Fibroblast of pulmonary artery (primary cell): ENCODE measurements around the gene INAFM2.
A peak's percentile ranks its signal among the peaks of the same experiment; 100 is the strongest.

Experiments
- DNase-seq: peaks from one replicate; pipeline ENCODE4 v3.0.0-alpha.2; 2010; ENCODE audit warnings: low read depth
- H3K4me3 ChIP-seq: replicated peaks from 2 replicates; pipeline ENCODE4 v1.5.1; 2011; ENCODE audit warnings: low read depth, mild to moderate bottlenecking, control low read depth, low read length, moderate library complexity
- TF ChIP-seq, protein P1 (sequence below): IDR thresholded peaks from 2 replicates; pipeline ENCODE4 v1.5.1; 2011; ENCODE audit warnings: mild to moderate bottlenecking, control low read depth, low read length, inconsistent platforms; ENCODE audit errors: missing control alignments

Gene INAFM2

DNA sequence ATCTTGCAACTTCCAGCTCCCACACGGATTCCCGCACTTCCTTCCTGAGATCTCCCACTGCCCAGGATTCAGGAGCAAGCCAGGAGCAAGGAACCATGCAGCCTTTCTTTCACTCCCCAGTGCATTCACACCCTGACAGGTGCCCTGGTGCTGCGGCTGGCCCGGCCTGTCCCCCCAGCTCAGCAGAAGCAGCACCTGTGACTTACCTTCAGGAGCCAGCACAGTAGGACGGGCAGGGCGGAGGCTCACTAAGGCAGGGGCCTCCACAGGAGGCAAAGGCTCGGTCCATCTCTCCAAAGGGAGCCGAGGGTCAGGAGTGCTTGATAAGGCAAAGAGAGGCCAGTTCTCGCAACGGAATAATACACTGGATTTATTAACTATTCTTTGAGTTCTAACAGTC is 45.5 kb upstream of the INAFM2 start:
- no peak overlapping the region for H3K4me3 ChIP-seq
- no peak for DNase-seq
- TF ChIP-seq, protein P1, sequence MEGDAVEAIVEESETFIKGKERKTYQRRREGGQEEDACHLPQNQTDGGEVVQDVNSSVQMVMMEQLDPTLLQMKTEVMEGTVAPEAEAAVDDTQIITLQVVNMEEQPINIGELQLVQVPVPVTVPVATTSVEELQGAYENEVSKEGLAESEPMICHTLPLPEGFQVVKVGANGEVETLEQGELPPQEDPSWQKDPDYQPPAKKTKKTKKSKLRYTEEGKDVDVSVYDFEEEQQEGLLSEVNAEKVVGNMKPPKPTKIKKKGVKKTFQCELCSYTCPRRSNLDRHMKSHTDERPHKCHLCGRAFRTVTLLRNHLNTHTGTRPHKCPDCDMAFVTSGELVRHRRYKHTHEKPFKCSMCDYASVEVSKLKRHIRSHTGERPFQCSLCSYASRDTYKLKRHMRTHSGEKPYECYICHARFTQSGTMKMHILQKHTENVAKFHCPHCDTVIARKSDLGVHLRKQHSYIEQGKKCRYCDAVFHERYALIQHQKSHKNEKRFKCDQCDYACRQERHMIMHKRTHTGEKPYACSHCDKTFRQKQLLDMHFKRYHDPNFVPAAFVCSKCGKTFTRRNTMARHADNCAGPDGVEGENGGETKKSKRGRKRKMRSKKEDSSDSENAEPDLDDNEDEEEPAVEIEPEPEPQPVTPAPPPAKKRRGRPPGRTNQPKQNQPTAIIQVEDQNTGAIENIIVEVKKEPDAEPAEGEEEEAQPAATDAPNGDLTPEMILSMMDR, result no peak

DNA sequence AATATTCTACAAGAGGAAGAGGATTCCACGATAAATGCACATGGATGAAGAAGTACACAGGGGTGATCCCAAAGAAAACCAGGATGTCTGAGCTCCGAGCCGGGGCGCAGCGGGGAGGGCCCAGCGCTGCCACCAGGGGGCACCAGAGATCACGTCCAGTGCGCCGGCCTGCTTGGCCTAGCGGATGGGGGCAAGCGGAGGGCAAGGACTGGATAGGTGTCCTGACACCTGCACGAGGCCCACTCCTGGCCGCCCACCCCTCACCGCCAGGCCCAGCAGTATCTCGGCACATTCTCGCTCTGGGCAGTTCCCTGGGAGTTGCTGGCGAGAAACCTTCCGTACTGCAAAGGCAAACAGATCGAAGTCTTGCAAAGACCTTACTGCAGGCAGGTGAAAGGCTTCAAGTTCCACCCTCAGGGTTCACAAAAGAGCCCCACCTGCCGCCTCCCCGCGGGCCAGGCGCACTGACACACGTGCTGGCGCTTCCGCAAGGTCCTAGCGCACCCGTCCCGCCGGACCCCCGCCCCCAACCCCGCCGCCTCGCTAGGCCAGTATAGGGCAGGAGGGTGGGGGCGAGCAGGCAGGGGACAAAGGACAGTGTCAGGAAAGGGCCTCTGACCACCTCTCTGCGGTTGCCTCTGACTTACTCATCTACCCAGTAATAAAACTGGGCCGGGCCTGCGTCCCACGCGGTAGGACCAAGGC is 43.9 kb upstream of the INAFM2 start:
- TF ChIP-seq, protein P1, result peak; percentile 91
- DNase-seq, result peak; percentile 55
- no peak overlapping the region for H3K4me3 ChIP-seq

DNA sequence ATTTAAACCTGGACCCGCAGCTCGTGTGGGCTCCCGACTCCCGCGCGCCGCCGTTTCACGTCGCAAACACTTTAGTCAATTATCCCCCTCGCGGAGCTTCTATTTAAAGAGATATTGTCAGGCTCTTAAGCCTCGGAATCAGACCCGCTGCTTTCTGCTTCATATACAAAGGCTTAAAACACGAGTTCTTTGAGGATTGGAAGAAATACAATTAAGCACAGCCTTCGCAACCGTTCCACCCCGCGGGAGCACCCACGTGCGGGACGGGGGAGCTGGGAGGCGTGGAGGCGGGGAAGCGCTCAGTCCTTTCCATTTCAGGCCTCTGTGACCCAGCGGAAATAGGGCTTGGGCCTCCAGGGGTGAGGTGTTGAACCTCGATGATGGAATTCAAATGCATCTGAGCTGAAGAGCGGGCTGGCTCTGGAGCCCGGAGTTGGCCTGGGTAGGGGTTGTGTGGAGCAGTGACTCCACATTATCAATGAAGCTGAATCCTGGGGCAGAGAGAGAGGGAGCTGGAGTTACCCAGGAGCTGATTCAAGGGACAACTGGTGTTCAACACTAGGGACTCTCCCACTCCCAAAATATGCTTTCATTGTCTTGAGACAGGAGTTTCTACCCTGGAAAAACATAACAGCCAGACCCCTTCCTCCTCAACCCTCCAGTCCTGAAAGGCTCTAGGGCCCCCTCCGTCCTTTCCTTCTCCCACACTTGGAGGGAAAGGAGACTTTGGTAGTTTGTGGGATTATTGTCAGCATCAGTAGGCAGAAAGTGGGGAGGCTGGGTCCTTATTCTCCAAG is 43.0 kb upstream of the INAFM2 start:
- no peak for DNase-seq

DNA sequence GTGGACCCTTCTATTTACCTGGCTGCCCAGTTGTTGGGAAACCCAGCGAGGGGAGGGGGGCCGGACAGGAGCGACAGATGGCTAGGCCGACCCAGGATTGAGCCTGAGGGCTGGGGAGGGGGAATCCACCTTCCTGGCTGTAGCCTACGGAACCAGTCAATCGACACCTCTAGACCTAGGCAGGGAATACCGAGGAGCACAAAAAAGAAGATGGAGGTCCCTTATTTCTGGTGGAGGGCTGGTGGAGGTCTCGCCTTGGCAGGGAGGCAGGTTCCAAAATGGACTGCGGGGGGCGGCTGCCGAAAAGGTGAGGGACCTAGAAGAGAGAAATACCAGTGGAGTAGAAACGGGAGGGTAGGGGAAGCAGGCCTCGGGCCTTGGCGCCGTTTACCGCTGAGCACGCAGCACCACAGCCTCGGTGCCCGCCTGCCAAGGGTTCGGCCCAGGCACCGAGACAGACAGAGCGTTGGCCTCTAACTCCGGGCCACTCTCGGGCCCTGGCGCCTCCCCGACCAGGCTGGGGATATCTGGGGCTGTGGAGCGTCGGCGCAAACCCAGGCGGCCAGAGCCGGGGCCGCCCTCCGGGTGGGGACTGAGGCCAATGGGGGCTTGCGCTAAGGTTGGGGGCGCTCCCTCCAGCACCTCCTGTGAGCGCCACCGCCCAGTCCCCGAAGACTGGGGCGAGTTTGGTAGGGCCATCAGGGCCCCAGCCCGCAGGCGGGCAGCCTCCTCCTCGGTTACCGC is 42.3 kb upstream of the INAFM2 start:
- TF ChIP-seq, protein P1, result no peak
- H3K4me3 ChIP-seq, result no peak overlapping the region
- DNase-seq, result no peak

More for the DNA sequence above, 43.0 kb upstream of the INAFM2 start:
- no peak overlapping the region for H3K4me3 ChIP-seq
- TF ChIP-seq, protein P1, result no peak

DNA sequence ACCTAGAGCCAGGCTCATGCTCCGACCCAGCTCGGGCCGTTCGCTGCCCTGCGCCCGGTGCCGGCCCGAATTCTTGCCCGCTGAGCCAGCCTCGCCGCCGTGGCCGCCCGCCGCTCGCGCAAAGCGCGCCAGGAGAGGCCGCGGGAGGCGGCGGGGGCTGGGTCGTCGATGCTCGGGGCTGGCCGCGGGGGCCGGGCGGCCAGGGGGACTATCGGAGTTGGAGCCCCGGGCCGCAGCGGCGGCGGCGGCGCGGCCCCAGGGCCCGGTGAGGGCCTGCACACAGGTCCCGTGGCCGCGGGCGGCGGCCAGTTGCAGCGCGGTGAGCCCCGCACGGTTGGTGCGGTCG is 41.7 kb upstream of the INAFM2 start:
- TF ChIP-seq, protein P1, result no peak
- no peak for DNase-seq
- no peak overlapping the region for H3K4me3 ChIP-seq

DNA sequence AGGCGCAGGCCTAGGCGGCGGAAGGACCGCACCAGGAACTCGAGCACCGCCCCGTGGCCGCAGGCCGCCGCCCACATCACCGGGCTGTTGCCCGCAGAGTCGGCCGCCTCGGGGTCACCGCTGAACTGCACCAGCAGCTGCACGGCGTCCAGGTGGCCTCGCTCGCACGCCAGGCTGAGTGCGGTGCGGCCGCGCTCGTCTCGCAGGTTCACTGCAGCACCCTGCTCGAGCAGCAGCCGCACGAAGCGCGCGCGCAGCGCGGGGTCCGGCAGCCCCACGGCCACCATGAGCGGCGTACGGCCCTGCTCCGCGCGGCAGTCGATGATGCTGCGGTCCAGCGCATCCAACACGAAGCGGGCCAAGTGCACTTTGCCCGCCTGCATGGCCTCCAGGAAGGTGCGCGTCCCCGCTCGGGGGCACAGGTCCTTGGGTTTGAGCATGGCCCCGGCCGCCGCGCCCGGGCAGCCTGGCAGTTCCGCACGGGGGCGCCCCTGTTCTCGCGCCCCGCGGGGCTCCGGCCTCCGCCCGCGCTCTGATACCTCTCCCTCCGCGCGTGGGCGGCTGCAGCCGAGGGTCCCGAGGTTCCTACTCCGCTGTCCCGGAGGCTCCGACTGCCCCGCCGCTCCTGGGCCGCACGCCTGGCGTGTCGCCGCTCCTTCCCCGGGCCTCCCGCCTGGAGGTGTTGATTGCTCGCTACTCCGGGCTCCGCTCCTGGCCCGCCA is 41.2 kb upstream of the INAFM2 start:
- TF ChIP-seq, protein P1, result no peak
- H3K4me3 ChIP-seq, result peak overlapping the region; percentile 21
- DNase-seq, result no peak
